Calu3 (cell line): ENCODE results near the gene TUBAL3. TPM values are rescaled to one million over a fixed set of nuclear protein-coding genes. Genes with fewer than 3 reads are reported as not detected.
A peak's percentile ranks its signal among the peaks of the same experiment; 100 is the strongest.

Experiments used
- Bru-seq: library from RNA; stranded (reverse); fragments of 400-500 nt; gene quantifications from one replicate; lab custom pipeline; 2021; lab: Mats Ljungman, UMichigan
- BruChase-seq, 2 experiments: library from RNA; stranded (reverse); fragments of 400-500 nt; gene quantifications; one replicate each; lab custom pipeline; 2021; lab: Mats Ljungman, UMichigan
- BruUV-seq: library from RNA; stranded (reverse); fragments of 400-500 nt; replicated peaks from 2 replicates; lab custom pipeline; 2021; lab: Mats Ljungman, UMichigan
- CTCF ChIA-PET: fragments of 300-600 bp; sonication (Branson Sonifier 250); formaldehyde crosslinking; loops from one replicate; lab custom pipeline; 2022; ENCODE audit warnings: antibody characterized with exemption; lab: Charles Lee
- DNase-seq: peaks from one replicate; pipeline ENCODE4 v3.0.0; 2022
- H3K27ac Mint-ChIP-seq: one replicate; pipeline ENCODE4 v1.8.0; 2022; ENCODE audit warnings: mixed read lengths; ENCODE audit not compliant: unreplicated experiment
- H3K27me3 Mint-ChIP-seq: one replicate; pipeline ENCODE4 v1.8.0; 2022; ENCODE audit warnings: mixed read lengths; ENCODE audit not compliant: unreplicated experiment
- H3K36me3 Mint-ChIP-seq: one replicate; pipeline ENCODE4 v1.8.0; 2022; ENCODE audit warnings: mild to moderate bottlenecking, moderate library complexity, mixed read lengths; ENCODE audit not compliant: insufficient read depth, unreplicated experiment
- H3K4me1 Mint-ChIP-seq: one replicate; pipeline ENCODE4 v1.8.0; 2022; ENCODE audit warnings: mild to moderate bottlenecking, low read depth, mixed read lengths; ENCODE audit not compliant: unreplicated experiment
- H3K4me3 Mint-ChIP-seq: one replicate; pipeline ENCODE4 v1.8.0; 2022; ENCODE audit warnings: mild to moderate bottlenecking, low read depth, moderate library complexity, mixed read lengths; ENCODE audit not compliant: unreplicated experiment
- H3K9me3 Mint-ChIP-seq: one replicate; pipeline ENCODE4 v1.8.0; 2022; ENCODE audit warnings: low read depth, mixed read lengths; ENCODE audit not compliant: unreplicated experiment
- CTCF ChIP-seq: fragments of 200-600 bp; IDR thresholded peaks from one replicate; pipeline ENCODE4 v1.8.0; 2022; ENCODE audit warnings: antibody characterized with exemption; ENCODE audit not compliant: unreplicated experiment
- intact Hi-C: fragments of 100-400 bp; cut with micrococcal nuclease; formaldehyde crosslinking; loops from one replicate; pipeline ENCODE4 v1.10.0; 2022; ENCODE audit not compliant: unreplicated experiment
- long read RNA-seq: library from polyadenylated mRNA; stranded (forward); transcript quantifications from one replicate; pipeline ENCODE4 v2.0.0, GENCODE V29; 2022
- total RNA-seq: library from RNA; stranded (reverse); gene quantifications from 2 replicates; pipeline ENCODE4 v1.2.3, GENCODE V29; 2022

Gene TUBAL3
- total RNA-seq (not detected in 2 replicates), Bru-seq, nascent RNA (percentile 7 among the genes with signal in this experiment), BruChase-seq, experiment 1, labeled RNA remaining after a 6-hour chase (not detected), BruChase-seq, experiment 2, labeled RNA remaining after a 2-hour chase (percentile 7 among the genes with signal in this experiment)
- long read RNA-seq, result 0 reads

DNA sequence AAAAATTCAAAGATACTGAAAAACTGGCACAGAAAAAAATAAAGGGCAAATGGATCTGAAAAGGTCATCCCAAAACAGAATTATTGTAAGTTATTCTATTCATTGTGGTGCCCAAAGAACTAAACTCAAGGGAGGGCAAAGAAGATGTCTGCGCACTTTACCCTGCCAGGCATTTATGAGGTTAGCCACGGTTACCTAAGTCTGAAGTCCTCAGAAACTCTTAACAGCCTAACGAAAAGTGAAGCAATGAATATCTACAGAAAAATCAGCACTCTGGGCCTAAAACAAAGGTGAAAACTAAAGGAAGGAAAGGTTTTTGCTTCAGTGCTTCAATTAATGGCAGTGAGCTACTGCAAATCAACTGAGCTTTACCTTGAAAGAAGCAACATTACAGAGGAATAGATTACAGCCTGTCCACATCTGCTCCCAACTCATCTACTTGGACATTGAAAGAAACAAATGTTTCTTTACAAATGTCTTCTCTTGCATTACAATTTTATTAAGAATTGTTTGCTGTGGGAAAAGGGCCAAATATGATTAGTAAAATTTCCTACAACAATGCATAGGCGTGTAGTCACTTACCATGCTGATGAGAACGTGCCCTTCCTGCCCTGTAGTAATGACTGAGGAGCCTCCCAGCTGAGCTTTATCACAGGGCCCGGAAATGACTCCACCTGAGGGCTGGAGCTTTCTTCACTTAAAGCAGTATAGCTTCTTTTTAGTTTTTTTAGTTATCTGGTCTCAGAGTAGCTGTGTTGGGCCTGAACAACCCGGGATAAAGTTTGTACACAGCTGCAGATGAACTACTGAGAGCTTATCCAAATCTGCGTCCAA, at the start of gene TUBAL3:
Gene TUBAL3 (minus strand): TSS at position 621 of the 834 bp plus-strand sequence. CDS start 36 bp downstream, at position 585.
- no peak within 1 kb of the TSS for H3K4me3 Mint-ChIP-seq
- no peaks in the 10 kb centered on the region for H3K4me1 Mint-ChIP-seq
- no peaks in the 10 kb centered on the region for H3K27me3 Mint-ChIP-seq
- no peak for TF ChIP-seq CTCF
- CTCF ChIA-PET, result no interaction called here
- BruUV-seq, result no TSS peak
- H3K9me3 Mint-ChIP-seq, result no peaks in the 10 kb centered on the region
- intact Hi-C loops, result no loop called here
- H3K36me3 Mint-ChIP-seq, result no peaks in the 10 kb centered on the region
- no peak within 1 kb of the TSS for H3K27ac Mint-ChIP-seq
- DNase-seq, result no peak

- CTCF ChIA-PET, result interaction anchor here (0.7 kb wide), 2 partner anchors 100 to 135 kb away, joined by 3 read pairs; no protein-coding TSS in a partner anchor
- no peak overlapping the region for H3K27ac Mint-ChIP-seq
- no peaks in the 10 kb centered on the region for H3K27me3 Mint-ChIP-seq
- intact Hi-C loops, result no loop called here
- peaks cover 93% of the 10 kb centered on the region for H3K36me3 Mint-ChIP-seq
- DNase-seq, result no peak
- H3K4me3 Mint-ChIP-seq, result no peak overlapping the region
- no peaks in the 10 kb centered on the region for H3K9me3 Mint-ChIP-seq
- no peak for TF ChIP-seq CTCF
- BruUV-seq, result no TSS peak
- H3K4me1 Mint-ChIP-seq, result peaks cover 26% of the 10 kb centered on the region
Observed at GRCh38 chr10:5453749-5454489, 49.3 kb upstream of the TUBAL3 start.

- Mint-ChIP-seq H3K36me3 (peaks cover 97% of the 10 kb centered on the region), H3K4me3 (peak overlapping the region; percentile 55), H3K4me1 (peaks cover 15% of the 10 kb centered on the region), H3K27me3 (no peaks in the 10 kb centered on the region), H3K9me3 (no peaks in the 10 kb centered on the region), H3K27ac (peak overlapping the region; percentile 79)
- DNase-seq, result no peak
- no peak for TF ChIP-seq CTCF
- intact Hi-C loops, result no loop called here
- BruUV-seq, result no TSS peak
- CTCF ChIA-PET, result no interaction called here
Observed at GRCh38 chr10:5450605-5451384, 46.2 kb upstream of the TUBAL3 start.

DNA sequence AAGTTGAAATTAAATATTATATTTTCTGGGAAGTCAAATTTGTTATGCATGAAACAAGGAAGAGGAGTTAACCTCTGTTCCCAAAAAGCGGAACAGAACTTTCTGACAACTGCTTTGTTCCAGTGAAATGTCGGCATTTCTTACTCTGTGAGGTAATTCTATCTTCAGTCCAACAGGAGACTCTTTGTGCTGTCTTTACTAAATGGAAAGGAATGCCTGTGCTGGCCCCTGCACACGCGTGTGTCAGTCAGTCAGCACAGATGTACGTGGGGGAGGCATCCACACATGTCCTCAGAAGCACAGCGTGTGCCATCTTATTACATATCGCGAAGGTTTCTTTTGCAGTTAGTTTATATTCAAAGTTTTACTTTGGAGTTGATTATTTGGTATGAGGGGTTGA, 45.2 kb upstream of the TUBAL3 start:
- Mint-ChIP-seq H3K4me3 (peak overlapping the region; percentile 94), H3K27ac (peak overlapping the region; percentile 76), H3K4me1 (peaks cover 21% of the 10 kb centered on the region), H3K36me3 (peaks cover 88% of the 10 kb centered on the region), H3K27me3 (no peaks in the 10 kb centered on the region), H3K9me3 (no peaks in the 10 kb centered on the region)
- CTCF ChIA-PET, result no interaction called here
- no TSS peak for BruUV-seq
- intact Hi-C loops, result no loop called here
- peak; percentile 29 for DNase-seq
- TF ChIP-seq CTCF, result peak; percentile 15
